ENCODE results near the gene NAPB.

DNA sequence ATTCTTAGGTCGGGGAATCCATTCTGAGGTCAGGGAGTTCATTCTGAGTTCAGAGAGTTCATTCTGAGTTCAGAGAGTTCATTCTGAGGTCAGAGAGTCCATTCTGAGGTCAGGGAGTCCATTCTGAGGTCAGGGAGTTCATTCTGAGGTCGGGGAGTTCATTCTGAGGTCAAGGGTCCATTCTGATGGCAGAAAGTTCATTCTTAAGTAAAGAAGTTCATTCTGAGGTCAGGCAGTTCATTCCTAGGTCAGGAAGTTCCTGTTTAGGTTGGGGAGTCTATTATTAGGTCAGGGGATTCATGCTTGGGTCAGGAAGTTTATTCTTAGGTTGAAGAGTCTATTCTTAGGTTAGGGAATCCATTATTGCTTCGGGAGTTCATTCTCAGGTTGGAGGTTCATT lies 87.2 kb downstream of the NAPB start:
- TF ChIP-seq, protein P1, sequence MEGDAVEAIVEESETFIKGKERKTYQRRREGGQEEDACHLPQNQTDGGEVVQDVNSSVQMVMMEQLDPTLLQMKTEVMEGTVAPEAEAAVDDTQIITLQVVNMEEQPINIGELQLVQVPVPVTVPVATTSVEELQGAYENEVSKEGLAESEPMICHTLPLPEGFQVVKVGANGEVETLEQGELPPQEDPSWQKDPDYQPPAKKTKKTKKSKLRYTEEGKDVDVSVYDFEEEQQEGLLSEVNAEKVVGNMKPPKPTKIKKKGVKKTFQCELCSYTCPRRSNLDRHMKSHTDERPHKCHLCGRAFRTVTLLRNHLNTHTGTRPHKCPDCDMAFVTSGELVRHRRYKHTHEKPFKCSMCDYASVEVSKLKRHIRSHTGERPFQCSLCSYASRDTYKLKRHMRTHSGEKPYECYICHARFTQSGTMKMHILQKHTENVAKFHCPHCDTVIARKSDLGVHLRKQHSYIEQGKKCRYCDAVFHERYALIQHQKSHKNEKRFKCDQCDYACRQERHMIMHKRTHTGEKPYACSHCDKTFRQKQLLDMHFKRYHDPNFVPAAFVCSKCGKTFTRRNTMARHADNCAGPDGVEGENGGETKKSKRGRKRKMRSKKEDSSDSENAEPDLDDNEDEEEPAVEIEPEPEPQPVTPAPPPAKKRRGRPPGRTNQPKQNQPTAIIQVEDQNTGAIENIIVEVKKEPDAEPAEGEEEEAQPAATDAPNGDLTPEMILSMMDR (IDR thresholded peaks at IDR 0.05; ENCODE audit: low read length), result no peak
- no peak for TF ChIP-seq EZH2 (IDR thresholded peaks at IDR 0.05; ENCODE audit: borderline replicate concordance, low read length)
